ENCODE measurements around the gene ANKRD66. TPM values are rescaled to one million over a fixed set of nuclear protein-coding genes. Genes with fewer than 3 reads are reported as not detected.

The ANKRD66 gene
- total and polyA plus RNA-seq, 2 of the 4 experiments (the other 2 are of a cell fraction) = not detected

DNA sequence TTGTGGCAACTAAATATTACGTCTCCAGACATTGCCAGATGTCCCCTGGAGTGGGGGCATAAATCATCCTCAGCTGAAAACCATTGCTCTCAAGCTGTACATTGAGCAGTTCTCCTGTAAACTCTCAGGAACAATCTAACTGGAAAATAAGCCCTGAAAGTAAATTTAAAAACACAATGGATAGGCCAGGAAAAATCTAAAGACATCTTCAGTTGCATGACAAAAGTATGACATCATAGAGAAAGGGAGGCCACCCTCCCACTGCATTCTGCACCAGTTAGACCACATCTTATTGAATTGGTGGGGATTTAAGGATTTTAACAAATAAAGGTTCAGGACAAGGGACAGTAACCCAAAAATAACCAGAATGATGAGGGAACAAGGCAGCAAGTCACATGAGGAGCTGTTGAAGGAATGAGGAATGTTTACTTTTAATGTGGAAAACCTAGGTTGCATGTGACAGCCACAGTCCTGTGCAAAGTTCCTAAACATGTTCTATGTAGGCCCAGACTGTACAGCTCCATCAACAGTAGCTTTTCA, 16.9 kb upstream of the ANKRD66 start:
- no peak overlapping the region for H3K27ac ChIP-seq (ENCODE audit: insufficient read depth, low read length)
- intact Hi-C loops (cut with micrococcal nuclease) = no loop called here

More for the DNA sequence above, 16.9 kb upstream of the ANKRD66 start:
- Histone ChIP-seq H3K23ac (ENCODE audit: low read depth, low read length) (no peak overlapping the region), H2BK15ac (ENCODE audit: low read depth, low read length) (no peak overlapping the region), H4K8ac (ENCODE audit: low read depth in 2 of 2, low read length in 2 of 2) (no peak overlapping the region), H2BK20ac (ENCODE audit: low read depth, low read length) (no peak overlapping the region), H2BK120ac (ENCODE audit: low read depth, low read length) (no peak overlapping the region), H3K4ac (ENCODE audit: low read depth, low read length) (no peak overlapping the region), H3K14ac (replicated peaks; ENCODE audit: low read depth, low read length) (no peak overlapping the region), H4K91ac (ENCODE audit: insufficient read depth, low read depth, low read length) (no peak overlapping the region), H2BK5ac (ENCODE audit: low read depth, low read length, poor library complexity, severe bottlenecking) (no peak overlapping the region), H3K56ac (ENCODE audit: extremely low read depth, insufficient read depth, low read length) (no peak overlapping the region), H3K36me3 (ENCODE audit: control insufficient read depth, insufficient read depth, low read length) (no peaks in the 10 kb centered on the region), H3K9me3 (ENCODE audit: control insufficient read depth, insufficient read depth, low read length) (no peaks in the 10 kb centered on the region), H3K4me1 (ENCODE audit: control insufficient read depth, insufficient read depth, low read length) (no peaks in the 10 kb centered on the region), H3K4me3 (ENCODE audit: insufficient read depth, low read depth, low read length) (no peak overlapping the region), H3K9ac (ENCODE audit: low read depth, low read length) (no peak overlapping the region), H2AFZ (replicated peaks; ENCODE audit: low read length, poor library complexity) (no peak overlapping the region), H3K4me2 (ENCODE audit: low read depth, low read length) (no peak overlapping the region), H2AK5ac (ENCODE audit: low read depth, low read length) (no peak overlapping the region), H4K20me1 (ENCODE audit: insufficient read depth, low read length) (no peaks in the 10 kb centered on the region), H3K79me1 (ENCODE audit: low read depth in 1 of 2, low read length in 2 of 2) (no peaks in the 10 kb centered on the region), H3K18ac (ENCODE audit: low read depth, low read length) (no peak overlapping the region), H2AK9ac (replicated peaks; ENCODE audit: low read depth, low read length, poor library complexity) (no peak overlapping the region), H3K27me3 (ENCODE audit: control insufficient read depth, insufficient read depth, low read length) (peaks cover 16% of the 10 kb centered on the region), H4K5ac (ENCODE audit: low read depth, low read length) (no peak overlapping the region), H3K9me1 (ENCODE audit: insufficient read depth, low read length) (no peaks in the 10 kb centered on the region)
- in situ Hi-C loops (cut with MboI; ENCODE audit: low sequenced_read_pairs) (no loop called here), dilution Hi-C loops (cut with HindIII; ENCODE audit: low sequenced_read_pairs, unreplicated experiment) (no loop called here)
- no peak for DNase-seq
- no peak for ATAC-seq (ENCODE audit: low read depth)
- ChIA-PET POLR2A (ENCODE audit: unreplicated experiment) (no interaction called here), CTCF (no interaction called here)
- BruUV-seq (replicated peaks) = no TSS peak
- WGBS, 2 experiments (ENCODE audit: extremely low coverage in 2 of 2, insufficient read length in 1 of 2) = no CpG with 5 or more reads among the region's 1 CpG
- no peak for TF ChIP-seq FOS (IDR thresholded peaks at IDR 0.05; ENCODE audit: low read depth, low read length)
- TF ChIP-seq BHLHE40 (IDR thresholded peaks at IDR 0.05; ENCODE audit: low read depth, low read length) = no peak
- TF ChIP-seq CHD1 (IDR thresholded peaks at IDR 0.05; ENCODE audit: low read depth, low read length) = no peak
- TF ChIP-seq, protein P1, sequence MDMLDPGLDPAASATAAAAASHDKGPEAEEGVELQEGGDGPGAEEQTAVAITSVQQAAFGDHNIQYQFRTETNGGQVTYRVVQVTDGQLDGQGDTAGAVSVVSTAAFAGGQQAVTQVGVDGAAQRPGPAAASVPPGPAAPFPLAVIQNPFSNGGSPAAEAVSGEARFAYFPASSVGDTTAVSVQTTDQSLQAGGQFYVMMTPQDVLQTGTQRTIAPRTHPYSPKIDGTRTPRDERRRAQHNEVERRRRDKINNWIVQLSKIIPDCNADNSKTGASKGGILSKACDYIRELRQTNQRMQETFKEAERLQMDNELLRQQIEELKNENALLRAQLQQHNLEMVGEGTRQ (IDR thresholded peaks at IDR 0.05; ENCODE audit: low read depth, low read length) = no peak
- no peak for TF ChIP-seq MAFK (IDR thresholded peaks at IDR 0.05; ENCODE audit: low read depth, low read length)
- TF ChIP-seq SMC3 (IDR thresholded peaks at IDR 0.05; ENCODE audit: low read depth, low read length) = no peak
- no peak for TF ChIP-seq RAD21 (IDR thresholded peaks at IDR 0.05; ENCODE audit: low read length)
- no peak for TF ChIP-seq RCOR1 (IDR thresholded peaks at IDR 0.05; ENCODE audit: insufficient replicate concordance, low read length)
- TF ChIP-seq MXI1 (IDR thresholded peaks at IDR 0.05; ENCODE audit: borderline replicate concordance, low read depth, low read length) = no peak
- no peak for TF ChIP-seq ELK1 (IDR thresholded peaks at IDR 0.05; ENCODE audit: borderline replicate concordance, low read depth, low read length)
